ENCODE results near the gene ZNF678.
"Not testable (repeated sequence)": the region's sequence is repeated elsewhere in the genome, so short reads cannot be mapped to it uniquely, and the experiment has no call there.

- TF ChIP-seq, protein P1, sequence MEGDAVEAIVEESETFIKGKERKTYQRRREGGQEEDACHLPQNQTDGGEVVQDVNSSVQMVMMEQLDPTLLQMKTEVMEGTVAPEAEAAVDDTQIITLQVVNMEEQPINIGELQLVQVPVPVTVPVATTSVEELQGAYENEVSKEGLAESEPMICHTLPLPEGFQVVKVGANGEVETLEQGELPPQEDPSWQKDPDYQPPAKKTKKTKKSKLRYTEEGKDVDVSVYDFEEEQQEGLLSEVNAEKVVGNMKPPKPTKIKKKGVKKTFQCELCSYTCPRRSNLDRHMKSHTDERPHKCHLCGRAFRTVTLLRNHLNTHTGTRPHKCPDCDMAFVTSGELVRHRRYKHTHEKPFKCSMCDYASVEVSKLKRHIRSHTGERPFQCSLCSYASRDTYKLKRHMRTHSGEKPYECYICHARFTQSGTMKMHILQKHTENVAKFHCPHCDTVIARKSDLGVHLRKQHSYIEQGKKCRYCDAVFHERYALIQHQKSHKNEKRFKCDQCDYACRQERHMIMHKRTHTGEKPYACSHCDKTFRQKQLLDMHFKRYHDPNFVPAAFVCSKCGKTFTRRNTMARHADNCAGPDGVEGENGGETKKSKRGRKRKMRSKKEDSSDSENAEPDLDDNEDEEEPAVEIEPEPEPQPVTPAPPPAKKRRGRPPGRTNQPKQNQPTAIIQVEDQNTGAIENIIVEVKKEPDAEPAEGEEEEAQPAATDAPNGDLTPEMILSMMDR (IDR thresholded peaks at IDR 0.05): not testable (repeated sequence)
- not testable (repeated sequence) for TF ChIP-seq EZH2 (IDR thresholded peaks at IDR 0.05; ENCODE audit: borderline replicate concordance, insufficient read depth, low read depth, low read length, poor library complexity, severe bottlenecking)
These were observed 138.3 kb downstream of the ZNF678 start for GRCh38 chr1:227701631-227702030.

All from B cell (primary cell).